Neural progenitor cell (in vitro differentiated cells): ENCODE measurements around the gene IFFO2. TPM values are rescaled to one million over a fixed set of nuclear protein-coding genes. Genes with fewer than 3 reads are reported as not detected.

ENCODE experiments used
- DNase-seq: peaks from one replicate; pipeline ENCODE4 v3.0.0-alpha.2; 2016; ENCODE audit warnings: low spot score
- H2AFZ ChIP-seq: fragments of 200-600 bp; sonication (generic); replicated peaks from 2 replicates; pipeline ENCODE4 v1.6.1; 2016; ENCODE audit warnings: antibody characterized with exemption
- H3F3A ChIP-seq: fragments of 200-600 bp; sonication (generic); 2 replicates; pipeline ENCODE4 v1.6.1; 2016; ENCODE audit warnings: antibody characterized with exemption, low read depth
- H3K27ac ChIP-seq: fragments of 200-600 bp; sonication (generic); 2 replicates; pipeline ENCODE4 v1.5.1; 2016; ENCODE audit warnings: mild to moderate bottlenecking
- H3K27me3 ChIP-seq: fragments of 200-600 bp; sonication (generic); 2 replicates; pipeline ENCODE4 v1.6.1; 2016; ENCODE audit warnings: mild to moderate bottlenecking, moderate library complexity
- H3K36me3 ChIP-seq: fragments of 200-600 bp; sonication (generic); 2 replicates; pipeline ENCODE4 v1.5.1; 2016
- H3K4me1 ChIP-seq: fragments of 200-600 bp; sonication (generic); 2 replicates; pipeline ENCODE4 v1.6.1; 2016; ENCODE audit warnings: mixed run types
- H3K4me2 ChIP-seq: fragments of 200-600 bp; sonication (generic); 2 replicates; pipeline ENCODE4 v1.6.1; 2016
- H3K4me3 ChIP-seq: fragments of 200-600 bp; sonication (generic); 2 replicates; pipeline ENCODE4 v1.5.1; 2016
- H3K79me2 ChIP-seq: fragments of 200-600 bp; sonication (generic); 2 replicates; pipeline ENCODE4 v1.6.1; 2016; ENCODE audit warnings: low read depth
- H3K9ac ChIP-seq: fragments of 200-600 bp; sonication (generic); 2 replicates; pipeline ENCODE4 v1.6.1; 2016
- H3K9me3 ChIP-seq: fragments of 200-600 bp; sonication (generic); 2 replicates; pipeline ENCODE4 v1.5.1; 2016; ENCODE audit warnings: low read depth
- H4K20me1 ChIP-seq: fragments of 200-600 bp; sonication (generic); 2 replicates; pipeline ENCODE4 v1.6.1; 2016; ENCODE audit warnings: low read depth
- H3K27ac Mint-ChIP-seq: 3 replicates; pipeline ENCODE4 v1.8.0; 2021; ENCODE audit warnings: mixed read lengths
- H3K27me3 Mint-ChIP-seq: 2 replicates; pipeline ENCODE4 v1.8.0; 2022; ENCODE audit warnings: low read depth, mild to moderate bottlenecking, inconsistent platforms, moderate library complexity, mixed read lengths; ENCODE audit not compliant: insufficient read depth
- H3K36me3 Mint-ChIP-seq: 3 replicates; pipeline ENCODE4 v1.8.0; 2021; ENCODE audit warnings: mixed read lengths
- H3K4me1 Mint-ChIP-seq: 3 replicates; pipeline ENCODE4 v1.8.0; 2021; ENCODE audit warnings: mixed read lengths
- H3K4me3 Mint-ChIP-seq: 3 replicates; pipeline ENCODE4 v1.8.0; 2021; ENCODE audit warnings: mild to moderate bottlenecking, moderate library complexity, mixed read lengths
- H3K9me3 Mint-ChIP-seq: 3 replicates; pipeline ENCODE4 v1.8.0; 2020; ENCODE audit warnings: mixed read lengths
- EZH2 ChIP-seq: fragments of 200-600 bp; sonication (generic); IDR thresholded peaks from 2 replicates; pipeline ENCODE4 v1.6.1; 2017; ENCODE audit warnings: antibody characterized with exemption, mild to moderate bottlenecking, moderate library complexity
- EZH2phosphoT487 ChIP-seq: fragments of 200-600 bp; sonication (generic); IDR thresholded peaks from 2 replicates; pipeline ENCODE4 v1.6.1; 2017; ENCODE audit warnings: antibody characterized with exemption
- total RNA-seq: library from RNA; depleted of rRNA; stranded (reverse); fragments of >200 nt; gene quantifications from 2 replicates; pipeline ENCODE4 v1.2.3, GENCODE V29; 2015; ENCODE audit warnings: low replicate concordance
- TF ChIP-seq, protein P1 (sequence below): fragments of 200-600 bp; sonication (generic); IDR thresholded peaks from 2 replicates; pipeline ENCODE4 v1.5.1; 2017; ENCODE audit warnings: antibody characterized with exemption, mild to moderate bottlenecking

IFFO2 gene
- total RNA-seq, 1 donor from 2014 or later = 0.65 TPM

DNA sequence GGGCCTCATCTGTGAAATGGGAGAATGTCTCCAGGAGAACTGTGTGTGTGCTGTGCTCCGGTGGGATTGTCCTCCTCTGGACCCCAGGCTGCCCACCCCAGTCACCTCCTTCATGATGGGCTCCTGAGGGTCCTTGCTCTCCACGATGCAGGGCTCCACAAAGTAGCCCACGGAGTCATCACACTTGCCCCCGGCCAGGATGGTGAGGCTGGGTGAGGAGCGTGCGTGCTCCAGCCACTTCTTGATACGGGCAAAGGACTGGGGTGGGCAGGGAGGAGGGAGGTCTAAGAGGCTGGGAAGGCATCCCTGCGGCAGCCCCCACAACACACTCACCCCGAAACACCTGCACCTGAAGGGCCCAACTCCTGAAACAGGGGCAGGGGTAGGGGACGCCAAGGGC is 80.3 kb downstream of the IFFO2 start:
- Mint-ChIP-seq H3K9me3 (no peaks in the 10 kb centered on the region), H3K27ac (no peak overlapping the region), H3K36me3 (no peaks in the 10 kb centered on the region), H3K4me3 (no peak overlapping the region), H3K27me3 (peaks cover 2% of the 10 kb centered on the region), H3K4me1 (no peaks in the 10 kb centered on the region)
- TF ChIP-seq EZH2phosphoT487 (no peak), EZH2 (no peak)
- TF ChIP-seq, protein P1, sequence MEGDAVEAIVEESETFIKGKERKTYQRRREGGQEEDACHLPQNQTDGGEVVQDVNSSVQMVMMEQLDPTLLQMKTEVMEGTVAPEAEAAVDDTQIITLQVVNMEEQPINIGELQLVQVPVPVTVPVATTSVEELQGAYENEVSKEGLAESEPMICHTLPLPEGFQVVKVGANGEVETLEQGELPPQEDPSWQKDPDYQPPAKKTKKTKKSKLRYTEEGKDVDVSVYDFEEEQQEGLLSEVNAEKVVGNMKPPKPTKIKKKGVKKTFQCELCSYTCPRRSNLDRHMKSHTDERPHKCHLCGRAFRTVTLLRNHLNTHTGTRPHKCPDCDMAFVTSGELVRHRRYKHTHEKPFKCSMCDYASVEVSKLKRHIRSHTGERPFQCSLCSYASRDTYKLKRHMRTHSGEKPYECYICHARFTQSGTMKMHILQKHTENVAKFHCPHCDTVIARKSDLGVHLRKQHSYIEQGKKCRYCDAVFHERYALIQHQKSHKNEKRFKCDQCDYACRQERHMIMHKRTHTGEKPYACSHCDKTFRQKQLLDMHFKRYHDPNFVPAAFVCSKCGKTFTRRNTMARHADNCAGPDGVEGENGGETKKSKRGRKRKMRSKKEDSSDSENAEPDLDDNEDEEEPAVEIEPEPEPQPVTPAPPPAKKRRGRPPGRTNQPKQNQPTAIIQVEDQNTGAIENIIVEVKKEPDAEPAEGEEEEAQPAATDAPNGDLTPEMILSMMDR = no peak
- no peaks in the 10 kb centered on the region for H3K79me2 ChIP-seq
- H2AFZ ChIP-seq = no peak overlapping the region
- H3K4me2 ChIP-seq = no peak overlapping the region
- no peak for DNase-seq
- no peaks in the 10 kb centered on the region for H3F3A ChIP-seq
- no peaks in the 10 kb centered on the region for H3K27me3 ChIP-seq
- H4K20me1 ChIP-seq = peaks cover 3% of the 10 kb centered on the region
- no peak overlapping the region for H3K4me3 ChIP-seq
- peaks cover 3% of the 10 kb centered on the region for H3K4me1 ChIP-seq
- no peaks in the 10 kb centered on the region for H3K36me3 ChIP-seq
- no peak overlapping the region for H3K27ac ChIP-seq
- H3K9ac ChIP-seq = no peak overlapping the region
- no peaks in the 10 kb centered on the region for H3K9me3 ChIP-seq

DNA sequence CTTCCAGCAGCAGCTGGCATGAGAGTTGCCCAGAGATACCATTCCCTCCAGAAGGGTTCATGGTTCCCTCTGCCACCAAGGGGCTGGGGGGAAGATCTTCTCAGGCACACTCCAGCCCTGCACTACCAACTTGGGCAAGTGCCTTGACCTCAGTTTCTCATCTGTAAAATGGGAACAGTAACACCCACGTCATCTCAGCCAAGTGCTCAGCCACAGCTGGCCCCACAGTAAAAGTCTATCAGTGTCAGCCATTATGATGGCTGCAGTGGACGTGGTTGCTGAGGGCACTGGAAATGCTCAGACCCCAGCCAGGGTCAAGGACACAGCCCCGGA is 80.7 kb downstream of the IFFO2 start:
- Mint-ChIP-seq H3K4me3 (no peak overlapping the region), H3K36me3 (no peaks in the 10 kb centered on the region), H3K9me3 (no peaks in the 10 kb centered on the region), H3K27me3 (peaks cover 2% of the 10 kb centered on the region), H3K27ac (no peak overlapping the region), H3K4me1 (no peaks in the 10 kb centered on the region)
- no peak overlapping the region for H3K4me2 ChIP-seq
- no peak overlapping the region for H3K4me3 ChIP-seq
- no peaks in the 10 kb centered on the region for H3K27me3 ChIP-seq
- H2AFZ ChIP-seq = no peak overlapping the region
- no peak overlapping the region for H3K9ac ChIP-seq
- no peak for DNase-seq
- peaks cover 3% of the 10 kb centered on the region for H4K20me1 ChIP-seq
- H3F3A ChIP-seq = no peaks in the 10 kb centered on the region
- H3K4me1 ChIP-seq = peaks cover 3% of the 10 kb centered on the region
- TF ChIP-seq EZH2phosphoT487 (no peak), EZH2 (no peak)
- TF ChIP-seq, protein P1 = no peak
- H3K27ac ChIP-seq = no peak overlapping the region
- no peaks in the 10 kb centered on the region for H3K36me3 ChIP-seq
- no peaks in the 10 kb centered on the region for H3K79me2 ChIP-seq
- no peaks in the 10 kb centered on the region for H3K9me3 ChIP-seq

DNA sequence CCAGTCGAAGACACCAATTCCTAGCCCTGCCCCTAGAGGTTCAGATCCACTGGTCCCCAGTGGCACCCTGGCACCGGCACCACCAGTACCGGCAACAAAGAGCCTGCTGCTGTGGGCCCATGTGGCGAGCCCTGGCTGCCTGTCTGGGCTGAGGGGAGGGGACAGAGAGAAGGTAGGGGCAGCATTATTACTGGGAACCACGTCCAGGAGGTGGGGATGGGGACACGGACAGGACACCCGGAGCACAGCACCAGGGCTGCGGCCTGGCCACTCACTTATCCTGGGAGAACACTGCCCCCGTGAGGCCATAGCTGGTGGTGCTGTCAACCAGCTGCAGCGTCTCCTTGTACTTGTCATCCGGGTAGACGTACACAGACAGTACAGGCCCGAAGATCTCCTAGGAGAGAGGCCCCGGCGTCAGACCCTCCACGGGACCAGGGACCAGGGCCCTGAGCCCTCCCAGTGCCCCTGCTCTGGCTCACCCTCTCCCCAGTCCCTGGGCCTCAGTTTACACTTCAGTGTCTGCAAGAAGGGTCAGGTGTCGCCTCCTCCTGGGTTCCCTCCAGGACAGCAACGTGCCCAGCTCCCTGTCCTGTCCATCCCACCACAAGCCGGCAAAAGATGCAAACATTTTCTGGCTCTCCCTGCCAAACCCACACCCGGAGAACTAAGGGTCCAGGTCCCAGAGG is 81.2 kb downstream of the IFFO2 start:
- no peaks in the 10 kb centered on the region for H3K36me3 ChIP-seq
- no peak overlapping the region for H3K27ac ChIP-seq
- H3K27ac Mint-ChIP-seq = no peak overlapping the region

More for the DNA sequence above, 81.2 kb downstream of the IFFO2 start:
- Mint-ChIP-seq H3K9me3 (no peaks in the 10 kb centered on the region), H3K36me3 (no peaks in the 10 kb centered on the region), H3K27me3 (peaks cover 2% of the 10 kb centered on the region), H3K4me3 (no peak overlapping the region), H3K4me1 (no peaks in the 10 kb centered on the region)
- Histone ChIP-seq H3K4me3 (no peak overlapping the region), H3K79me2 (no peaks in the 10 kb centered on the region), H3K4me1 (peaks cover 3% of the 10 kb centered on the region), H3K9me3 (no peaks in the 10 kb centered on the region), H3K27me3 (no peaks in the 10 kb centered on the region), H3F3A (no peaks in the 10 kb centered on the region), H4K20me1 (peaks cover 3% of the 10 kb centered on the region), H3K9ac (no peak overlapping the region), H3K4me2 (no peak overlapping the region), H2AFZ (no peak overlapping the region)
- peak; percentile 92 for DNase-seq
- no peak for TF ChIP-seq EZH2phosphoT487
- TF ChIP-seq, protein P1 = peak; percentile 84
